GM19467 (cell line): ENCODE measurements around the gene MRPL36.
"Not testable (repeated sequence)": the region's sequence is repeated elsewhere in the genome, so short reads cannot be mapped to it uniquely, and the experiment has no call there.

ENCODE experiments used
- ATAC-seq: cut with Tn5 transposase; IDR thresholded peaks from one replicate; pipeline ENCODE4 v1.9.1; 2021; ENCODE audit warnings: mild to moderate bottlenecking, moderate library complexity; ENCODE audit not compliant: unreplicated experiment

The MRPL36 gene

DNA sequence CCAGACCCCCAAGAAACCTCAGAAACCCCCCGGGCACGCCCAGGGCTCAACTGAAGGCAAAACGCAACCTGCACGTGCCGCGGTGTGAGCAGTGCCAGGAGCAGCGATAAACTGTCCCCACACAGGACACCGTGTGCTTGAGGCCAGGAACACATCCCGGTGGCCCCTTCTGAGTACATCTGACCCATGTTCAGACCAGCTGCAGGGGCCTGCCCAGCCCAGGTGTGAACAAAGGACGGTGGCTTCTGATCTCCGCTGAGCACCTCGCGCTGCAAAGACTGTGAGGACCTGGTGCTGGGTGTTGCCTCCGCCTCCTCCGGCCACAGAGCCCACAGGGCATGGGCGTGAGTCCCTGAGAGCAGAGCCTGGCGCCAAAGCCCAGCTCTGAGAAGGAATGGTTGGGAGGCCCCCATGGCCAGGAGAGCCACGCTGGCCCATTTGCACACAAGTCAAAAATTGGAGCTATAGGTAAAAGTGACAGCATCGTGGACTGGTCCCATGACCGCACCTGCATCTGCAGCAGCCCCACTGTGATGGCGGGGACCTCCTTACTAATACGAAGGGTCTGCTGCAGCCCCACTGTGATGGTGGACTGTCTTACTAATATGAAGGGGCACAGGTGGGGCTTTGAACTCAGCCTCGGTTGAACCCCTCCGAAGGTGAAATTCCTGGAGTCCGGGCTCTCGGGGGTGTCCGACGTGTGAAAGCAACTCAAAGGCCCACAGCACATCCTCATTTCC lies 33.0 kb upstream of the MRPL36 start:
- no peak for ATAC-seq

- ATAC-seq: no peak
Measured at GRCh38 chr5:1831677-1832313, 32.2 kb upstream of the MRPL36 start.

- no peak for ATAC-seq
Measured at GRCh38 chr5:1831257-1831656, 31.6 kb upstream of the MRPL36 start.

DNA sequence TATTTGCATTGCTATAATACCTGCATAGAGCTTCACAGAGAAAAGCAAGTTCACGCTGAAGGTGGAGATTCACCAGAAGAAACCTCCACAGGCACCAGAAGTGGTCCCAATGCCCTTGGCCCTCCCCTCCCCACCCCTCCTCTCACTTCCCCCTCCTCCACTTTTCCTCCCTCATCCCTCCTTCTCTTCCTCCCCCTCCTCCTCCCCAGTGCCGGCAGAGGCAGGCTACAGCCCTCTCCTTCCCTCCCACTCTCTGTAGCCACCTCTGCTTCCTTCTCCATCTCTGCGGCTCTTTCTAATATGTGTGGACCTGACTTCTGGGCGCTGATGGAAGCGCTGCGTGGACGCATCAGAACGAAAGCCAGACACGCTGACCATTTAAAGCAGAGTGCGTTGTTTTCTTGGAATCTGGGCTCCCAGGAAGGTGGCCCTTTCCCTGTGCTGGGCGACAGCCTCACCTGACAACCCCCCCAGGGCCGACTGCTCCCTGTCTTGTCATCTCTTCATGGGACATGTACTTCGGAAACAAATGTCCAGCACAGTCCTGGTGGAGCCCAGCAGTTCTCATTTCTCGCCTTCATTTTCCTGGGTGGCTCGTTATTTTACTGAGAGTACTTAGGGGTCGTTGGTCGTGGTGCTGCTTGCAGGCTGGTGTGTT lies 31.1 kb upstream of the MRPL36 start:
- no peak for ATAC-seq

GRCh38 chr5:1827886-1828397 lies 28.3 kb upstream of the MRPL36 start:
- ATAC-seq: no peak

- no peak for ATAC-seq
Measured at GRCh38 chr5:1827025-1827885, 27.6 kb upstream of the MRPL36 start.

DNA sequence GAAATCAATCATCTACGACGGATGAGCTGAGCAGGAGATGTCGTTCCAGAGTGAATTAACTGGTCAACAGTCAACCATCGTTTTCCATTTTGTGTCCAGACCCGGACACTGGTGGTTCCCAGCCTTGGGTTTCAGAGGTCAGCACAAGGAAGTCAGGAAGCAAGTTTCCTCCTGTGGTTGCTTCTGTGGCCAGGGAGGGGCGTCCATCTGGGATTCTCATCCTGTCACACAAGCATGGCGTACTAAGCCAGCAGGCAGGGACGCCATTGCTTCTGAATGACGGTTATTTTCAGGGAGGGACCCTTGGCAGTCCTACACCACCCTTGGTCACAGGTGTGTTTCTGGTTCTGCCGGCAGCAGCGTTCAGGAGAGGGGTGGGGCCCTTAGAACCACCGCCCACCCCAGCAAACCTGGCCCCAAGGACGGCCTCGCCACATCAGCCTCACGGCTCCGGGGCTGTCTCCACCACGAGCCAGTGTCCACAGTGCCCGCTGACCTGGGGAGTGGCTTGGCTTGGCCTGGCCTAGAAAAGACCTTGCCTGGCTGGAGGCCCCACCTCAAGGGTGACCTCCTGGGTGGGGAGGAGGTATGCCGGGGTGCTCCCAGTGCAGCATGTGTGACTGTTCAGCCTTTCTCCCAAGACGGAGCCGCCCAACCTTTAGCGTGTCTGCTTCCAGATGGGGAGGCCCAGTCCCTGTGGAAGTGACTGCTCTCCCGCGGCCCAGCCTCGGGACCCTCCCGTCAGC lies 26.8 kb upstream of the MRPL36 start:
- ATAC-seq: no peak

DNA sequence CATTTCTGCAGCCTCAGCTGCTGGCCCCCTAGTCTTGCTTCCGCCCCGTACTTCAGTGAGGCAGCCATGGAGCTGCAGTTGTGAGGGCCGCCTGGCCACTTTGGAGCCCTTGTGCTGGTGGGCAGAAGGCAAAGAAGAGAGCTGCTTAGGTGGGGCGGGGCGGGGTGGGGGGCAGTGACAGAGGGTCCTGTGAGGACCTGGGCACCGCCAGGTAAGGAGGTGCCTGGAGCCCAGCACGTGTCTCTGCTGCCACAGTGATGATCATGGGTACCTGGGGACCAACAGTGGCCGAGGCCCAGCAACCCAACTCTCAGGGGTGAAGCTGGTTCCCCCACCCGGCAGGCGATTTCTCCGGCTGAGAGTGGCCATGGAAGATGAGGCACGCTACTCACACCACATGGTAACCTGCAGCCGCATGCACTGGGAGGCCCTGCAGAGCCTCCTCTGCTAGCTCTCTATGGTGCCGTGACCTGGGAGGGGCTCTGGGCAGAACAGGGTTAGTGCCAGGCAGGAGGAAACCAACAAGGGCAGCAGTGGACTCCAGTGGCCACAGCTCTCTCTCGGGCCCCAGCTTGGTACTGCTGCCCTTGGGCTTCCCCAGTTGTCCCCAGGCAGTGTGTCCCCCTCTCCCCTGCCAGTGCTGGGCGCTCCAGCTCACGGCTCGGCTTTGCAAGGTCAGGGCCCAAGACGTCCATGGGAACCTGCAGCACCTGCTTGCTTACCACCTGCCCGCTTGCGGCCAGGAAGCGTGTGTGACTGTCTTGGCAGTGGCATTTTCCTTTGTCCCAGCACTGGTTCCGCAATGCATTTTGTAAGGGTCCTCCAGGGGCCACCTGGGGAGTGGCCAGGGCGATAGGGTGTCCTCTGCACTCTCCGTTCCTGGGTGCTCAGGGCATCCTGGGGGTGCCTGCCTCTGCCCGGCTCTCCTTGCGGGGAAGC lies 25.5 kb upstream of the MRPL36 start:
- ATAC-seq: no peak

DNA sequence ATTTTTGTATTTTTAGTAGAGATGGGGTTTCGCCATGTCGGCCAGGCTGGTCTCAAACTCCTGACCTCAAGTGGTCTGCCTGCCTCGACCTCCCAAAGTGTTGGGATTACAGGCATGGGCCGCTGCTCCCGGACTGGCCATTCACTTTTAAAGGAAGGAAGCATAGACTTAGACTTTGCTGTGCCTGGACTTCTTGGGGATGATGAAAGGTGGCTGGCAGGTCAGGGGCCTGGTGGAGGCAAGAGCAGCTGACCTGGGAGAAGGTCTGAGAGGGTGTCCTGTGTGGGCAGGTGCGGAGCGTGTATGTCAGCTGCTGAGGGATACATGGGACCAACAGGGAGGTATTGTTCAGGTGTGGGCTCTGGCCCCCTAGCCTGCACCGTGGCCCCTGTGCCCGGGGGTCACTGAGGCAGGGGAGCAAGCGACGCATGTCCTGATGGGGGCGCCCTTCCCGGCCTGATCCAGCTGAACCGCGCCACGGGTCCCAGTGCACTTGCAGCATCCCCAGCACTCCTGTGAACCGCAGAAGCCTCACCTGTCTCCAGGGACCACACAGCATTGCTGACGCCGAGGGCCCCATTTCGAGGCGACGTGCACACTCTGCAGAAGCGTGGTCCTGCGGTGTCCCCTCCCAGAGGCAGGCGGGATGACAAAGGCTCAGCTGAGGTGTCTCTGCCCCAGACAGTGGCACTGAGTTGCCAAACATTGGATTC lies 24.6 kb upstream of the MRPL36 start:
- no peak for ATAC-seq

DNA sequence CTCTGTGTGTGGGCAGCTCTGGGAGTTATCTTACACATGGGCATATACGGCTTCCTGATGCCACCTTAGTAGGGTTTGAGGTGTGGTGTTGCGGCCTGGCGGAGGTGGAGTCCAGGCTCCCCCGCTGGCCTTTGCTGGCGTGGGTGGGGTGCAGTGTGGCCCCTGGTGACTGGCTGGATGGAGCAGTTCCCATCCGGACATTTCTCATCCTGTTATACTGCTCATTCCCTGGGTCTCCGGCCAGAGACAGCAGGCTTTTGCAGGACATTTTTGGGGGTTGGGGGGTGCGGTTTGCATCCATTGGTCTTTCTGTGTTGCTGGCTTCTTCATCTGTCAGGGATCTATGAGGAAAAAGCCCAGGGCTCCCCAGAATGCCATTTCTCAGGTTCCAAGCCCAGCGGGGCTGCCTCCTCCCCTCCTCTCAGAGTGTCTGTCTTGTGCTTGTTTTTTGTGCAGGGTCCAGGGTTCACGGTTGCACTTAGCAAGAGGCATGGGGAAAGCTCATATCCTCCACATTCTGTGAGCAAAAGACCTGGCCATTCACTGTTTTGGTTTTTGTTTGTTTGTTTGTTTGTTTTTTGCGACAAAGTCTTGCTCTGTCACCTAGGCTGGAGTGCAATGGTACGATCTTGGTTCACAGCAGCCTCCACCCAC lies 23.9 kb upstream of the MRPL36 start:
- no peak for ATAC-seq

DNA sequence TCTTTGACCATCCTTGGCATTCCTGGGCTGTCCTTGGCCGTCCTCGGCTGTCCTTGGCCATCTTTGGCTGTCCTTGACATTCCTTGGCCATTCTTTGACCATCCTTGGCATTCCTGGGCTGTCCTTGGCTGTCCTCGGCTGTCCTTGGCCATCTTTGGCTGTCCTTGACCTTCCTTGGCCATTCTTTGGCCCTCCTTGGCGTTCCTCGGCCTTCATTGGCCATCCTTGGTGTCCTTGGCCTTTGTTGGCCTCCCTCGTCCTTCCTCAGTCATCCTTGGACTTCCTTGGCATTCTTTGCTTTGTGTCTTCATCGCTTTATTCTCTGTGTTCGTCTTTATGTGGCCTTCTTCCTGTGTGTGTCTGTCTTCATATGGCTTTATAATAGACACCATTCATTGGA lies 22.2 kb upstream of the MRPL36 start:
- ATAC-seq: no peak

DNA sequence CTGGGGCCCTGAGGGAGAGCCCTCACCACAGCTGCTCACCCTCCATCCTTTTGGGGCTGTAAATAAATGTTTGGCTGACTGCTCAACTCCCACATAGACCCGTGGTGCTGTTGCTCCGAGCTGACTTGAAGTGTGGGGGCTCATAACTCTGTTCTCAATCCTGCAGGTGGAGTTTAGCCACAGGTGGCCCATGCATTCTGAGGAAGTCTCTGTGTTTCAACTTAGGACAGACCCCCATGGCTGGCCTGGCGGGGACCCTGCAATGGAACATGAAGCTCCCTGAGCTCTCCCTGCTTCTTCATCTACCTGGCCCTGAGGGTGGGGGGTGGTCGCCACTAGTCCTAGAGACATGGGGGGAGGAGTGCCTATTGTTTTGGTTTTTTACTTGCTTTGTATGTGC lies 21.3 kb upstream of the MRPL36 start:
- ATAC-seq: no peak

- no peak for ATAC-seq
Measured at GRCh38 chr5:1820381-1820780, 20.7 kb upstream of the MRPL36 start.

DNA sequence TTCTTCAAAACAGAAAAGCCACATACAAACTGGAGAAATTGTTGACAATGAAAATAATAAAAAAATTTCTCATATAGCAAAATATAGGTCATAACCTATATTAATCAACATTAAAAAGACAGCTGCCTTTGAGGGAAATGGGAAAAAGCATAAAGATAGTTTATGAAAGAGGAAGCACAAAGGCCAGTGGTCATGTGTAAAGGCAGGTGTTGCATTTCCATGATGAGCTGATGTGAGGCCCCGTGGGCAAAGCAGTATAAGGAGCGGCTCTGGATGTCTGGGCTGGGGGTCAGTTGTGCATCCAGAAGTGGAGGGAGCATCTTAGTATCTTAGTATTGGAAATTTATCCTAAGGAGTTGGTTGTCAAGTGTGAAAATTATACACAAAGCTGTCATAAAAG lies 19.8 kb upstream of the MRPL36 start:
- no peak for ATAC-seq

DNA sequence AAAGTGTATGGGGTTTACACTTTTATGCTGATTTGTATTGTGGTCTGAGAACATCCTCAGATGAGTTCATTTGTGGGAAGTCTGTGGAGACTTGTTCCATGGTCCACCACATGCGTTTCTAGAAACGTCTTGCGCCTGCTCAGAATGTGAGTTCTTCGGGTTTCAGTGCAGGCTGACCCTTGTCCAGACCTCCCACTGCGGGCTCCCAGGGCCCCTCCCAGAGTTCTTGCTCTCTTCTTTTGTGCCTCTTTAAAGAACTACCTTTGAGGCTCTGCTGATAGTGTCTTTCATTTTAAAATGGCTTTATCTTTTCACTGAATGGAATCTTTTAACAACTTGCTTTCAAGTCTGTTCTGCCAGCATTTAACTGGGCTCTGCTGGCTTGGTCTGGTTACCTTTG lies 19.1 kb upstream of the MRPL36 start:
- no peak for ATAC-seq

GRCh38 chr5:1817261-1818043 lies 17.8 kb upstream of the MRPL36 start:
- no peak for ATAC-seq

DNA sequence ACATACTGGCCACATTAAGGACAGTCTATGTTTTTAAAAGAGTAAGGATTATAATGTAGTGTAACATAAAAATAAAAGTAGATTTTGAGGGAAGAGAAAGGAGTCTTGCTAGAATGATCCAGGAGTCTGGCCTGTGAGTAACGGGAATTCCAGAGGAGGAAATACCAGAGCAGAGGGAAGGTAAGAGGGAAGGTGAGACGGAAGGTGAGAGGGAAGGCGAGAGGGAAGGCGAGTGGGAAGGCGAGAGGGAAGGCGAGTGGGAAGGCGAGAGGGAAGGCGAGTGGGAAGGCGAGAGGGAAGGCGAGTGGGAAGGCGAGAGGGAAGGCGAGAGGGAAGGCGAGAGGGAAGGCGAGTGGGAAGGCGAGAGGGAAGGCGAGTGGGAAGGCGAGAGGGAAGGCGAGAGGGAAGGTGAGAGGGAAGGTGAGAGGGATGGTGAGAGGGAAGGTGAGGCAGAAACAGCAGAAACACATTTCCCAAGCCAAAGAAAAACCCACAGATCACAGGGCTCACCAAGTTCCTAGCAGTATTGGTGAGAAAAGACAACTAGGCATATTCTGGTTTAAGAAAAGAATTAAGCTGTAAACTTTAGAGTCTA lies 17.0 kb upstream of the MRPL36 start:
- ATAC-seq: not testable (repeated sequence)
